ENCODE data around the gene CPED1.

GRCh38 chr7:121048195-121048594, 59.7 kb downstream of the CPED1 start:
- TF ChIP-seq CTCF (IDR thresholded peaks at IDR 0.05) (no peak), EZH2 (IDR thresholded peaks at IDR 0.05) (no peak), EZH2phosphoT487 (IDR thresholded peaks at IDR 0.05) (no peak)
